Activated T-cell treated with anti-CD3 and anti-CD28 coated beads for 24 hours (primary cell): ENCODE results near the gene NDUFAF7.
"Not testable (repeated sequence)": the region's sequence is repeated elsewhere in the genome, so short reads cannot be mapped to it uniquely, and the experiment has no call there.

ENCODE experiments used
- DNase-seq: peaks from one replicate; pipeline ENCODE4 v3.0.0-alpha.2; 2020; ENCODE audit warnings: low read depth

NDUFAF7 gene

DNA sequence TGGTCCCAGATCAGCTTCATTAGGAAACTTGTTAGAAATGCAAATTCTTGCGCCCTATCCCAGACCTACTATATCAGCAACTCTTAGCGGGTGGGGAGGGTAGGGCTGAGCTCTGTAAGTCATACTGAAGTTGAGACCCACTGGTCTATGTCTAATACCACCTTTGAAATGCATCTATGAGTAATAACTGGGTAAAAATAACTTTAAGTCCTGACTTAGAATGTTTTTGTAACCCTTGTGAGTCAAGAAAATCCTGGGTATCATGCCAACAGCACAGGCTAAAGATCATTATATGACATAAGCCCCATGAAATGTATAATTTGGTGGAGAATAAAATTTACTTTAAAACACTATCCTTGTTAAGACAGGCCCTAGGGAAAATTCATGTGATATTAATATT is 51.7 kb downstream of the NDUFAF7 start:
- no peak for DNase-seq

DNA sequence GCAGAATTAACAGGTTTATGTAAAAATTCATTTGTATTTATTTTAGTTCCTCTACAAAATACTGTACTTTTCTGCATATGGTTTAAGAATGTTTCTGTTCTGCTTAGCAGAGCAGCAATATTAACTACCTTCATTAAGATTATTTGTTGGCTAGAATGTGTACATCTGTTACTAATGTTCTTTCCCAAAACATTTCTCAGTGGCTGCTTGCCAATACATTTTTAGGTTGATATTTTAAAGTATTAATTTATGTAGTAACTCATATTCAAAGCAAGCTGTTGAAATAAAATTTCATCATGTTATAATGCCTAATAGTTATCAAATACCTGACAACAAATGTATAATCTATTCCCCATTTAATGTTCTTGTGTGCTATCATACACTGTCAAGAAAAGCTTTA is 52.9 kb downstream of the NDUFAF7 start:
- DNase-seq = no peak

DNA sequence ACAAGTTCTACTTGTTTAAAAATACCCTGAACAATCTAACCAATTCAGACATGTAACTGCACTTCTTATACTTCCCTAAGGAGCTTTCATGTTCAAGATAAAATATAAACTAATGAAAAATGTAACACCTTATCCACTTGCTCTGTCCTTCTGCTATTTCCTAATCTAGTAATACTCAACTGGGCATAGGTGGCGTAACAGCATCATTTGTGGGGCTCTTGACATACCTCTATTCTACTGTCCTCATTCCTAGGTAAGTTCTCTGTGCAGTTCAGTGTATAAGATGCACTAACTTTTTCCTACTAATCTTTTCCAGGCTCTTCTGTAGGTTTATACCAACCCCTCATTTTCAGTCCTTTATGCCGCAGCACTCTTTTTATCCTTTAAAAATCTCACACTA is 56.5 kb downstream of the NDUFAF7 start:
- no peak for DNase-seq

DNA sequence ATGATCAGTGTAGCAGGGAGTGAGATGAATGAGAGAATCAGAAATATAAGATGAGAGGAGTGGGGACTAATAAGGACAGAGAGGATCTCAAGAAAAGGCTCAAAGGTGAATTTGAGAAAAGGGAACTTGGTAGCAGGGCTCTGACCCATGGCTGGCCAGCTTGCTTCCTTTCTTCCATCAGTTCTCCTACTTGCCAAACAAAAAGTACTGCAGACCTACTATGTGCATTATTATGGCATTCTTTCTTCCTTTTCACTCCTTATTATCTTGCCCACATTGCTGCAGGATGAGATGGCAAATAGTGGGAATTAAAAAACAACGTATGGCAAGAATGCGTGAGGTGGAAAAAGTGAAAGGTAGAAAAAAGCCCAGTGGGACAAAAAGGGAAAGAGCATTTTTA is 60.2 kb downstream of the NDUFAF7 start:
- DNase-seq = no peak

DNA sequence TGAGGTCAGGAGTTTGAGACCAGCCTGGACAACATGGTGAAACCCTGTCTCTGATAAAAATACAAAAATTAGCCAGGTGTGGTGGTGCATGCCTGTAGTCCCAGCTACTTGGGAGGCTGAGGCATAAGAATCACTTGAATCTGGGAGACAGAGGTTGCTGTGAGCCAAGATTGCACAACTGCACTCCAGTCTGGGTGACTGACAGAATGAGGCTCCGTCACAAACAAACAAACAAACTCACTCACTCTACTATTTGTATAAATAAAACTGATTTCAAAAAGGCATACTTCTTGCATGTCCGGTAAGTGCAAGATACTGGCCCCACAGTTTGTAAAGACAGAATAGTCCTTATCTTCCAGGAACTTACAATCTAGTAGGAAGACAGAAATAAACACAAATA is 63.4 kb downstream of the NDUFAF7 start:
- not testable (repeated sequence) for DNase-seq

DNA sequence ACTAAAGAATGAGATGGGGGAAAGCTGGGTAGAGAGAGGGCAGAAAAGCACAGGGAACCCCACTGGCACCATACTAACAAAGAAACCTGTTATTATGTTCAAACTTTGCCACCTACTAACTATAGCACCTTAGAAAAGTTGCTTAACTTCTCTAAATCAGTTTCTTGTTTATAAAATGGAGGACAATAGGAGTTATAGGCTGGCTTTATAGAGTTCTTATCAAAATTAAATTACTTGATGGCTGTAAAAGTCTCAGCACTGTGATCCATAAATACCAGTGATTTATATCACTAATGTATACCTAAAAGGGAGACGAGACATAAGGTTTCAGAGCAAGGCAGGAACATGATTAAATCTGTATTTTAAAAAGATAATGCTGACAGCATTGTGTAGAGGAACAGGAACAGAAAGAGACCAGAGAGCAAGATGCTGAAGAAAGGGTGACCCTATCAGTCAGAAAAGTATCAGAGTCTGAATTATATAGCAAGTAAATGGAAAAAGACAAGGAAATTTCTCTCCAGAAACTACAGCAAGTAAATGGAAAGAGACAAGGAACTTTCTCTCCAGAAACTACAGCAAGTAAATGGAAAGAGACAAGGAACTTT is 64.1 kb downstream of the NDUFAF7 start:
- DNase-seq = no peak

DNA sequence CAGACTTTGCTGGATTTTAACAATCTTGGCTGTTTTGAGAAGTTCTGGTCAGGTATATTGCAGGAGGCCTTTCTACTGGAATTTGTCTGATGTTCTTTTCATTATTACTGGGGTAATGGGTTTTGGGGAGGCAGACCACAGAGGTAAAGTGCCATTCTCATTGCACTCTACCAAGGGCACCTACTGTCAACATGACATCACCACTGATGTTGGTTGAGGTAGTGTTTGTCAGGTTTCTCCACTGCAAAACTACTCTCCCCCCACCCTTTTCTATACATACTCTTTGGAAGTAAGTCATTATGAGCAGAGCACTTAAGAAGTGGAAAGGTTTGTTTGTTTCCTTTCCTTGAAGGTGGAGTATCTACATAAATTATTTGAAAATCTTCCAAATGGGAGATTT is 66.2 kb downstream of the NDUFAF7 start:
- no peak for DNase-seq
